ENCODE measurements around the gene PKN2. TPM values are rescaled to one million over a fixed set of nuclear protein-coding genes. Genes with fewer than 3 reads are reported as not detected.
A peak's percentile ranks its signal among the peaks of the same experiment; 100 is the strongest.

PKN2 gene
- total RNA-seq, 4 donors from 2014 or later, result 14.9 to 18.6 (median 17.0) TPM

DNA sequence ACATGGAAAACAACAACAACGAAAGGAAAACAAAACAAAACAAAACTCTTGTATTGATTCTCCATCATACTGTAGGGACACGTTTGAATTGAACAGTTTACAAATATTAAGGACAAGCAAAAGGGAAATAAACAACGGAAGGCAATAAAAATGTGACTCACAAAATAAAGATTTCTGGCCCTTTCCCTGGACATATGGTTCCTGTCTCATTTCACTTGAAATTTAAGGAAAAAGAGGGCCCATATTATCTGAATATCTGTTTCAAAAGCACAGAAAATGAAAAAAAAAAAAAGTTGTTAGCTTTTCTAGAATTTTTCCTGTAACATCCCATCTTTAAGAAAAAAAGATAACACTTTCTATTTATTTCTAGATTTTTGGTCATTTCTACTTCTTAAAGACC is 3.6 kb upstream of the PKN2 start:
- Histone ChIP-seq H3K27me3 (no peaks in the 10 kb centered on the region), H3K4me3 (no peak overlapping the region), H3K9me3 (no peaks in the 10 kb centered on the region), H3K27ac (no peak overlapping the region), H3K4me1 (peaks cover 9 to 10% of the 10 kb centered on the region in 2 donors), H3K36me3 (no peaks in the 10 kb centered on the region)
- intact Hi-C loops (cut with DNase I; ENCODE audit: low total_unique reads) (loop anchor here (5.0 kb wide), 1 partner anchor 52 kb away; no protein-coding TSS in a partner anchor), in situ Hi-C loops (cut with MboI; ENCODE audit: low sequenced_read_pairs in 4 of 4) (loop anchor here in 2 of 4 donors (10.0 to 25.0 kb wide), 3 partner anchors 214 to 1768 kb away; partner anchors contain the start of genes GTF2B (in 1 of the 2), HS2ST1 (in 1 of the 2), LMO4 (in 1 of the 2) and SELENOF (in 1 of the 2))
- TF ChIP-seq POLR2A (IDR thresholded peaks at IDR 0.05) (no peak), CTCF (IDR thresholded peaks at IDR 0.05 in 4 of 5, conservative IDR thresholded peaks at IDR 0.05 in 1 of 5) (no peak)
- DNase-seq, result no peak
- no peak for ATAC-seq

DNA sequence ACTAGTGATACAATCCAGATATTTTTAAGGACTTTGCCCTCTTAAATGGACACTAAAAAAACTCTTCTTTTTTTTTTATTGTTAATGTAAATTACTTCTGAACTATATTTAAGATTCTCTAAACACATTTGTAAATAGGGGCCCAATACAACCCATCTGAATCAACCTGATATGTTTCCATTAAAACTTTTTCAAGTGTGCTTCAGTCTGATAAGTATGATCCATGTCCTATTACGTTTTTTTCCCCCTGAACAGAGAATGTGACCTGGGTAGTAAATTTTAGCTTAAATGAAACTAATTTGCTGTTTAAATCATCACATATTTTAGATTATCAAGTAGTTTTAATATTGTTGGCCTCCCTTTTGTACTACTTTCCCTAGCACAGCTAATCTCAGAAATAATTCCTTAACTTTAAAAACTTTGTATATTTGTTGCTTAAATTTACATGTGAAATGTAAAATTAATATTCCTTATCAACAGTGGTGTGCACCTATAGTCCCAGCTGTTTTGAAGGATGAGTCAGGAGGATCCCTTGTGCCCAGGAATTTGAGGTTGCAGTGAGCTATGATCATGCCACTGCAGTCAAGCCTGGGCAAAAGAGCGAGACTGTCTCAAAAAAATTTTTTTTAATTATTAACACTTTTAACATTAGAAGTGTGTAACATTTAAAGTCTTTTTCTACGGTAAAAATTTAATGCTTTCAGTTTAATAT is 3.0 kb upstream of the PKN2 start:
- Histone ChIP-seq H3K36me3 (no peaks in the 10 kb centered on the region), H3K27me3 (no peaks in the 10 kb centered on the region), H3K9me3 (no peaks in the 10 kb centered on the region), H3K27ac (no peak overlapping the region), H3K4me1 (peaks cover 15 to 16% of the 10 kb centered on the region in 2 donors), H3K4me3 (no peak overlapping the region)
- DNase-seq (no peak), ATAC-seq (no peak)
- intact Hi-C loops (cut with DNase I; ENCODE audit: low total_unique reads) (loop anchor here (5.0 kb wide), 1 partner anchor 51 kb away; no protein-coding TSS in a partner anchor), in situ Hi-C loops (cut with MboI; ENCODE audit: low sequenced_read_pairs in 4 of 4) (loop anchor here in 2 of 4 donors (10.0 to 25.0 kb wide), 3 partner anchors 214 to 1769 kb away; partner anchors contain the start of genes GTF2B (in 1 of the 2), HS2ST1 (in 1 of the 2), LMO4 (in 1 of the 2) and SELENOF (in 1 of the 2))
- no peak for TF ChIP-seq POLR2A (IDR thresholded peaks at IDR 0.05)
- TF ChIP-seq CTCF (IDR thresholded peaks at IDR 0.05 in 4 of 5, conservative IDR thresholded peaks at IDR 0.05 in 1 of 5), result no peak

DNA sequence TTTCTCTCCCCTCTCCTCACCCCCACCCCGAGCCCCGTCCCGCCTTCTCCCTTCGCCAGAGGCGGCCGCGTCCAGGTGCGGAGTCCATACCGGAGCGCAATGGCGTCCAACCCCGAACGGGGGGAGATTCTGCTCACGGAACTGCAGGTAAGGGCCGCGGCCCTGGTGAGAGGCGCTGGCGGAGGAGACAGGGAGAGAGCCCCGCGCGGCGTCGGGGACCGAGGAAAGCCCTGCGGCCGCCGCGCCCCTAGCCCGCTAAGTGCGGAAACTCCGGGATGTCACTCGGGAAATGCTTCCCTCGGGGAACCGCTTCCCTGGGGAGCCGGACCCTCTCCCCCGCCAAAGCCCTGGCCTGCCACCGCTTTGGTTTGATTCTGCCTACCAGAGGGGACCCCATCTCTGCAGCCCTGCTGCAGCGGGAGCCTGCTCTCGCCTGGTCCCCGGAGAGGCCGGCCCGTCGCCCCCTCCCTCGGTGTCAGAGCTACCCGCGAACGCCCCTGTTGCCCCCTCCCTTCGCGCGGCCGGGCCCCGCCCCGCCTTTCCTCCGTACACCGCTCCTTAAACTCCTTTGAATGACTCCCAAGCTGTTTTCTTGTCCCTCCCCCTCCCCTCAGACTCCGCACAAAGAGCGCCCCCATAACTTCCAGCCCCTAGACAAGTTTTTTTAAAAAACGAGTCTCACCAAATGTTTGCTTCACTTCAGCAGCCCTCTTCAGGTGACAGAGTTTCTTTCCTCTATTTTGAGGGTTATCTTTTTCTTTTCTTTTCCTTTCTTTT is 597 bp downstream of the PKN2 start:
- ATAC-seq, result peak; percentile 42 to 56
- Histone ChIP-seq H3K27ac (peak overlapping the region; percentile 91 to 97 (median 92)), H3K9me3 (no peaks in the 10 kb centered on the region), H3K36me3 (no peaks in the 10 kb centered on the region), H3K4me1 (peaks cover 30 to 32% of the 10 kb centered on the region in 2 donors), H3K27me3 (no peaks in the 10 kb centered on the region), H3K4me3 (peak overlapping the region; percentile 82 to 98 (median 92))
- in situ Hi-C loops (cut with MboI; ENCODE audit: low sequenced_read_pairs in 4 of 4), result loop anchor here in 2 of 4 donors (10.0 to 25.0 kb wide), 3 partner anchors 210 to 1772 kb away; partner anchors contain the start of genes GTF2B (in 1 of the 2), HS2ST1 (in 1 of the 2), LMO4 (in 1 of the 2) and SELENOF (in 1 of the 2)
- DNase-seq, result peak; percentile 20 to 33
- TF ChIP-seq POLR2A (IDR thresholded peaks at IDR 0.05) (no peak), CTCF (IDR thresholded peaks at IDR 0.05 in 4 of 5, conservative IDR thresholded peaks at IDR 0.05 in 1 of 5) (peak in 1 of 5 experiments; percentile 9)
- intact Hi-C loops (cut with DNase I; ENCODE audit: low total_unique reads), result loop anchor here (1.0 to 5.0 kb wide), 4 partner anchors 28 to 1356 kb away; partner anchors contain the start of genes GTF2B and LMO4

GRCh38 chr1:88685259-88685620 is 1.2 kb downstream of the PKN2 start:
- no peaks in the 10 kb centered on the region for H3K9me3 ChIP-seq
- peak overlapping the region; percentile 91 to 97 (median 92) for H3K27ac ChIP-seq
- ATAC-seq, result no peak
- no peaks in the 10 kb centered on the region for H3K36me3 ChIP-seq
- H3K4me3 ChIP-seq, result peak overlapping the region; percentile 82 to 98 (median 92)
- in situ Hi-C loops (cut with MboI; ENCODE audit: low sequenced_read_pairs in 4 of 4) (loop anchor here in 2 of 4 donors (10.0 to 25.0 kb wide), 3 partner anchors 210 to 1773 kb away; partner anchors contain the start of genes GTF2B (in 1 of the 2), HS2ST1 (in 1 of the 2), LMO4 (in 1 of the 2) and SELENOF (in 1 of the 2)), intact Hi-C loops (cut with DNase I; ENCODE audit: low total_unique reads) (loop anchor here (2.0 kb wide), 2 partner anchors 28 to 1356 kb away; partner anchors contain the start of gene LMO4)
- no peaks in the 10 kb centered on the region for H3K27me3 ChIP-seq
- peaks cover 30 to 32% of the 10 kb centered on the region in 2 donors for H3K4me1 ChIP-seq
- TF ChIP-seq CTCF (IDR thresholded peaks at IDR 0.05 in 4 of 5, conservative IDR thresholded peaks at IDR 0.05 in 1 of 5), result no peak
- no peak for TF ChIP-seq POLR2A (IDR thresholded peaks at IDR 0.05)
- no peak for DNase-seq

Data from gastrocnemius medialis (tissue), 4 donors.